Measurements from ENCODE around the gene KRT82.

GRCh38 chr12:52362118-52362726, 43.9 kb downstream of the KRT82 start:
- TF ChIP-seq CTCF (IDR thresholded peaks at IDR 0.05) (peak in 1 of 4 donors; percentile 12), POLR2A (IDR thresholded peaks at IDR 0.05) (no peak)

Data from right lobe of liver (tissue), 4 donors.